Caco-2 (cell line): ENCODE results near the gene LRRN4. TPM values are rescaled to one million over a fixed set of nuclear protein-coding genes. Genes with fewer than 3 reads are reported as not detected.

Experiments used
- BruUV-seq: library from RNA; stranded (reverse); fragments of 400-500 nt; replicated peaks from 2 replicates; lab custom pipeline; 2021; lab: Mats Ljungman, UMichigan
- CTCF ChIA-PET: fragments of 300-600 bp; sonication (Branson Sonifier 250); formaldehyde crosslinking; loops from one replicate; lab custom pipeline; 2022; ENCODE audit warnings: antibody characterized with exemption; lab: Charles Lee
- POLR2A ChIA-PET: fragments of 300-600 bp; sonication (Branson Sonifier 250); formaldehyde crosslinking; loops from one replicate; lab custom pipeline; 2022; ENCODE audit warnings: antibody characterized with exemption; lab: Charles Lee
- DNase-seq, 2 experiments: peaks; one replicate each; pipeline versions ENCODE4 v3.0.0 to v3.0.0-alpha.2; 2020 to 2022
- H3K27me3 ChIP-seq: replicated peaks from 2 replicates; pipeline ENCODE4 v1.6.0; 2011; ENCODE audit warnings: low read length; ENCODE audit not compliant: control insufficient read depth, insufficient read depth
- H3K36me3 ChIP-seq: 2 replicates; pipeline ENCODE4 v1.5.1; 2011; ENCODE audit warnings: low read length; ENCODE audit not compliant: control insufficient read depth, insufficient read depth
- H3K4me1 ChIP-seq: fragments of 250-450 bp; sonication (Bioruptor Pico); 2 replicates; pipeline ENCODE4 v1.5.1; 2020; ENCODE audit warnings: mild to moderate bottlenecking
- H3K4me3 ChIP-seq: 2 replicates; pipeline ENCODE4 v1.5.1; 2011; ENCODE audit warnings: low read depth, mild to moderate bottlenecking, control low read depth, low read length
- H3K9me3 ChIP-seq: fragments of 250-450 bp; sonication (Bioruptor Pico); 2 replicates; pipeline ENCODE4 v1.5.1; 2020; ENCODE audit warnings: mild to moderate bottlenecking, moderate library complexity
- H3K27ac Mint-ChIP-seq: one replicate; pipeline ENCODE4 v1.8.0; 2022; ENCODE audit warnings: mixed read lengths; ENCODE audit not compliant: unreplicated experiment
- H3K27me3 Mint-ChIP-seq: one replicate; pipeline ENCODE4 v1.8.0; 2022; ENCODE audit warnings: mixed read lengths; ENCODE audit not compliant: insufficient read depth, unreplicated experiment
- H3K36me3 Mint-ChIP-seq: one replicate; pipeline ENCODE4 v1.8.0; 2022; ENCODE audit warnings: mild to moderate bottlenecking, mixed read lengths; ENCODE audit not compliant: insufficient read depth, unreplicated experiment
- H3K4me1 Mint-ChIP-seq: one replicate; pipeline ENCODE4 v1.8.0; 2022; ENCODE audit warnings: low read depth, mixed read lengths; ENCODE audit not compliant: unreplicated experiment
- H3K4me3 Mint-ChIP-seq: one replicate; pipeline ENCODE4 v1.8.0; 2022; ENCODE audit warnings: mild to moderate bottlenecking, moderate library complexity, mixed read lengths; ENCODE audit not compliant: unreplicated experiment
- H3K9me3 Mint-ChIP-seq: one replicate; pipeline ENCODE4 v1.8.0; 2022; ENCODE audit warnings: mixed read lengths; ENCODE audit not compliant: unreplicated experiment
- CTCF ChIP-seq, 2 experiments: fragments of 200-600 bp in 1 of 2; IDR thresholded peaks; 1 replicate in 1 of 2; 2 replicates in 1 of 2; pipeline versions ENCODE4 v1.5.1 to v1.8.0; 2011 to 2022; ENCODE audit warnings: antibody characterized with exemption in 1 of 2, control low read depth in 1 of 2, inconsistent platforms in 1 of 2, low read depth in 1 of 2, low read length in 1 of 2, mild to moderate bottlenecking in 1 of 2, moderate library complexity in 1 of 2; ENCODE audit not compliant: insufficient read depth in 1 of 2, severe bottlenecking in 1 of 2, unreplicated experiment in 1 of 2
- intact Hi-C: fragments of 100-400 bp; cut with micrococcal nuclease; formaldehyde crosslinking; loops from one replicate; pipeline ENCODE4 v1.10.0; 2022; ENCODE audit not compliant: unreplicated experiment
- total RNA-seq: library from RNA; stranded (reverse); gene quantifications from 2 replicates; pipeline ENCODE4 v1.2.3, GENCODE V29; 2022

LRRN4 gene
- total RNA-seq, 1 experiment from 2014 or later: 17.9 TPM

- BruUV-seq: no TSS peak
- Mint-ChIP-seq H3K27me3 (no peaks in the 10 kb centered on the region), H3K4me3 (no peak overlapping the region), H3K27ac (no peak overlapping the region), H3K9me3 (no peaks in the 10 kb centered on the region), H3K4me1 (peaks cover 4% of the 10 kb centered on the region), H3K36me3 (peaks cover 64% of the 10 kb centered on the region)
- no peaks in the 10 kb centered on the region for H3K27me3 ChIP-seq
- CTCF ChIA-PET: interaction anchor here (0.6 kb wide), 1 partner anchor 15 kb away, joined by 4 read pairs; no protein-coding TSS in a partner anchor
- intact Hi-C loops: no loop called here
- POLR2A ChIA-PET: no interaction called here
- H3K4me1 ChIP-seq: no peaks in the 10 kb centered on the region
- peaks cover 4% of the 10 kb centered on the region; the same call in 1 of the 2 replicates for H3K36me3 ChIP-seq
- H3K4me3 ChIP-seq: no peak overlapping the region
- no peak for TF ChIP-seq CTCF (IDR thresholded peaks at IDR 0.05; ENCODE audit: insufficient read depth in 1 of 2, low read depth in 1 of 2, low read length in 1 of 2, severe bottlenecking in 1 of 2, unreplicated experiment in 1 of 2)
- no peak for DNase-seq
- peaks cover 5% of the 10 kb centered on the region; the same call in 1 of the 2 replicates for H3K9me3 ChIP-seq
Measured at GRCh38 chr20:6017467-6017866, 36.4 kb downstream of the LRRN4 start.

- H3K27ac Mint-ChIP-seq: no peak overlapping the region
- Histone ChIP-seq H3K4me3 (no peak overlapping the region), H3K36me3 (peaks cover 7% of the 10 kb centered on the region), H3K9me3 (no peaks in the 10 kb centered on the region), H3K27me3 (no peaks in the 10 kb centered on the region), H3K4me1 (no peaks in the 10 kb centered on the region)
- no TSS peak for BruUV-seq
- CTCF ChIA-PET: no interaction called here
- intact Hi-C loops: no loop called here
- no peak overlapping the region for H3K4me3 Mint-ChIP-seq
- TF ChIP-seq CTCF (IDR thresholded peaks at IDR 0.05; ENCODE audit: insufficient read depth in 1 of 2, low read depth in 1 of 2, low read length in 1 of 2, severe bottlenecking in 1 of 2, unreplicated experiment in 1 of 2): no peak
- POLR2A ChIA-PET: no interaction called here
- H3K36me3 Mint-ChIP-seq: peaks cover 70% of the 10 kb centered on the region
- no peaks in the 10 kb centered on the region for H3K9me3 Mint-ChIP-seq
- peaks cover 10% of the 10 kb centered on the region for H3K4me1 Mint-ChIP-seq
- H3K27me3 Mint-ChIP-seq: no peaks in the 10 kb centered on the region
- no peak for DNase-seq
Measured at GRCh38 chr20:6014957-6015356, 38.9 kb downstream of the LRRN4 start.

GRCh38 chr20:6014017-6014416 is 39.8 kb downstream of the LRRN4 start:
- Mint-ChIP-seq H3K9me3 (no peaks in the 10 kb centered on the region), H3K27me3 (no peaks in the 10 kb centered on the region), H3K27ac (no peak overlapping the region), H3K4me1 (peaks cover 10% of the 10 kb centered on the region), H3K36me3 (peaks cover 66% of the 10 kb centered on the region), H3K4me3 (no peak overlapping the region)
- Histone ChIP-seq H3K4me1 (no peaks in the 10 kb centered on the region), H3K4me3 (no peak overlapping the region), H3K36me3 (peaks cover 7% of the 10 kb centered on the region), H3K9me3 (no peaks in the 10 kb centered on the region), H3K27me3 (no peaks in the 10 kb centered on the region)
- ChIA-PET CTCF (no interaction called here), POLR2A (no interaction called here)
- intact Hi-C loops: no loop called here
- no TSS peak for BruUV-seq
- DNase-seq: no peak
- TF ChIP-seq CTCF (IDR thresholded peaks at IDR 0.05; ENCODE audit: insufficient read depth in 1 of 2, low read depth in 1 of 2, low read length in 1 of 2, severe bottlenecking in 1 of 2, unreplicated experiment in 1 of 2): no peak
